ENCODE results near the gene SPOP.

Gene SPOP

GRCh38 chr17:49577963-49578362 is 99.9 kb downstream of the SPOP start (continued):
- no peak for TF ChIP-seq PRDM4 (tag by site-specific recombination; IDR thresholded peaks at IDR 0.05)
- TF ChIP-seq ZNF221 (tag by site-specific recombination; IDR thresholded peaks at IDR 0.05; ENCODE audit: borderline replicate concordance), result no peak
- no peak for TF ChIP-seq ZNF121 (tag by site-specific recombination; IDR thresholded peaks at IDR 0.05)
- no peak for TF ChIP-seq HOXD13 (CRISPR knock-in tag; IDR thresholded peaks at IDR 0.05; ENCODE audit: borderline replicate concordance)
- no peak for TF ChIP-seq ZNF837 (tag by site-specific recombination; IDR thresholded peaks at IDR 0.05)
- no peak for TF ChIP-seq WT1 (tag by site-specific recombination; IDR thresholded peaks at IDR 0.05)
- TF ChIP-seq ZNF596 (tag by site-specific recombination; IDR thresholded peaks at IDR 0.05), result no peak
- no peak for TF ChIP-seq ZNF664 (tag by site-specific recombination; IDR thresholded peaks at IDR 0.05)
- no peak for TF ChIP-seq ZNF514 (tag by site-specific recombination; IDR thresholded peaks at IDR 0.05)
- TF ChIP-seq SP2 (tag by site-specific recombination; IDR thresholded peaks at IDR 0.05), result no peak
- TF ChIP-seq ZNF600 (tag by site-specific recombination; IDR thresholded peaks at IDR 0.05), result no peak
- TF ChIP-seq ATF2 (tag by site-specific recombination; IDR thresholded peaks at IDR 0.05; ENCODE audit: low read depth), result no peak
- no peak for TF ChIP-seq ZNF366 (tag by site-specific recombination; conservative IDR thresholded peaks at IDR 0.05)
- TF ChIP-seq REPIN1 (tag by site-specific recombination; IDR thresholded peaks at IDR 0.05; ENCODE audit: low read depth), result no peak
- TF ChIP-seq TSHZ1 (tag by site-specific recombination; IDR thresholded peaks at IDR 0.05; ENCODE audit: borderline replicate concordance), result no peak
- TF ChIP-seq ZNF114 (tag by site-specific recombination; IDR thresholded peaks at IDR 0.05), result no peak

- H3K36me3 ChIP-seq (ENCODE audit: control insufficient read depth in 2 of 2, insufficient read depth in 1 of 2, low read length in 2 of 2), result no peaks in the 10 kb centered on the region
- ChIA-PET POLR2A (no interaction called here), CTCF (interaction anchor here (1.9 to 14.4 kb wide), 2 partner anchors 10 to 120 kb away, joined by 5 to 486 read pairs; partner anchors contain the start of gene SLC35B1)
- no peak overlapping the region for H3K27ac ChIP-seq (ENCODE audit: extremely low read depth, low read depth, low read length)
- no peak overlapping the region for H3K4me3 ChIP-seq (ENCODE audit: low read depth, low read length)
- H3K4me1 ChIP-seq (ENCODE audit: control insufficient read depth, insufficient read depth, low read length), result 0 out of 2 replicates have a peak, but pooled peaks cover 3% of the 10 kb centered on the region
- no peaks in the 10 kb centered on the region for H3K9me3 ChIP-seq (ENCODE audit: control insufficient read depth, insufficient read depth, low read depth, low read length)
- TF ChIP-seq ZNF580 (tag by site-specific recombination; IDR thresholded peaks at IDR 0.05) (no peak), ZNF223 (tag by site-specific recombination; IDR thresholded peaks at IDR 0.05) (no peak), ZNF514 (tag by site-specific recombination; IDR thresholded peaks at IDR 0.05) (no peak), RBAK (tag by site-specific recombination; IDR thresholded peaks at IDR 0.05) (no peak), ZNF24 (tag by site-specific recombination; IDR thresholded peaks at IDR 0.05) (no peak), ZBTB44 (tag by site-specific recombination; IDR thresholded peaks at IDR 0.05) (no peak), FEZF1 (tag by site-specific recombination; IDR thresholded peaks at IDR 0.05) (no peak), ZSCAN16 (tag by site-specific recombination; IDR thresholded peaks at IDR 0.05) (no peak), KLF16 (tag by site-specific recombination; IDR thresholded peaks at IDR 0.05) (no peak), ZNF175 (tag by site-specific recombination; IDR thresholded peaks at IDR 0.05) (no peak), ZNF621 (tag by site-specific recombination; IDR thresholded peaks at IDR 0.05) (no peak), ZNF600 (tag by site-specific recombination; IDR thresholded peaks at IDR 0.05) (no peak), ZNF626 (tag by site-specific recombination; IDR thresholded peaks at IDR 0.05) (no peak), ZNF48 (tag by site-specific recombination; IDR thresholded peaks at IDR 0.05) (no peak)
These were observed 100.3 kb downstream of the SPOP start for GRCh38 chr17:49577650-49577934.
